K562 (cell line): ENCODE results near the gene TPRG1L. TPM values are rescaled to one million over a fixed set of nuclear protein-coding genes. Genes with fewer than 3 reads are reported as not detected.
"Not testable (repeated sequence)": the region's sequence is repeated elsewhere in the genome, so short reads cannot be mapped to it uniquely, and the experiment has no call there.

Experiments used
- ATAC-seq: fragments of 200-7000 bp; cut with Tn5 transposase; 3 replicates; pipeline ENCODE4 v1.9.1; 2020; ENCODE audit warnings: moderate library complexity
- BruUV-seq: library from RNA; stranded (reverse); fragments of 400-500 nt; replicated peaks from 2 replicates; lab custom pipeline; 2021; lab: Mats Ljungman, UMichigan
- CTCF ChIA-PET: fragments of 300-600 bp; formaldehyde crosslinking; extraction: SDS; loops from one replicate; lab custom pipeline; 2021; ENCODE audit warnings: low intra/inter-chr PET ratio; lab: Yijun Ruan, JAX
- POLR2A ChIA-PET: fragments of 300-600, 350-650 bp; sonication (Branson Sonifier 250); formaldehyde crosslinking; extraction: SDS; loops from one replicate; lab custom pipeline; 2021; ENCODE audit warnings: antibody characterized with exemption, inconsistent platforms; lab: Yijun Ruan, JAX
- DNase-seq, 4 experiments: peaks; one replicate each; pipeline versions ENCODE4 v3.0.0 to v3.0.0-alpha.2; 2011 to 2018; ENCODE audit warnings: low spot score in 3 of 4, mixed read lengths in 3 of 4; ENCODE audit errors: extremely low read depth in 1 of 4
- FAIRE-seq: peaks from 2 replicates; lab custom pipeline; 2011; peaks lifted over from hg19 to GRCh38; lab: Jason Lieb, UNC
- H2AFZ ChIP-seq: 2 replicates; pipeline ENCODE4 v1.6.0; 2011; ENCODE audit warnings: low read depth, low read length, control low read depth, inconsistent platforms
- H3K27ac ChIP-seq: fragments of 200-600 bp; 3 replicates; pipeline ENCODE4 v1.8.0; 2011; ENCODE audit warnings: low read depth, mild to moderate bottlenecking, control low read depth, inconsistent platforms, low read length, moderate library complexity, mixed read lengths; ENCODE audit errors: extremely low read depth
- H3K27me3 ChIP-seq, 2 experiments: fragments of 300-600 bp in 1 of 2; 2 replicates in 1 of 2; 3 replicates in 1 of 2; pipeline versions ENCODE4 v1.6.0 to v1.8.0; 2011; ENCODE audit warnings: inconsistent platforms in 2 of 2, low read length in 2 of 2, mild to moderate bottlenecking in 1 of 2, mixed read lengths in 1 of 2, moderate library complexity in 1 of 2; ENCODE audit not compliant: control insufficient read depth in 2 of 2, insufficient read depth in 2 of 2
- H3K36me3 ChIP-seq: fragments of 300-600 bp; 3 replicates; pipeline ENCODE4 v1.8.0; 2011; ENCODE audit warnings: mild to moderate bottlenecking, low read length, inconsistent platforms; ENCODE audit not compliant: control insufficient read depth, insufficient read depth
- H3K4me1 ChIP-seq, 2 experiments: fragments of 200-600 bp in 1 of 2; replicated peaks in 1 of 2; 2 replicates in 1 of 2; 3 replicates in 1 of 2; pipeline versions ENCODE4 v1.5.1 to v1.8.0; 2011; ENCODE audit warnings: inconsistent platforms in 2 of 2, low read length in 2 of 2, mild to moderate bottlenecking in 1 of 2, mixed read lengths in 1 of 2, moderate library complexity in 1 of 2; ENCODE audit not compliant: control insufficient read depth in 2 of 2, insufficient read depth in 2 of 2
- H3K4me2 ChIP-seq: 2 replicates; pipeline ENCODE4 v1.6.1; 2011; ENCODE audit warnings: low read length, control low read depth, inconsistent platforms, mixed read lengths; ENCODE audit not compliant: insufficient read depth
- H3K4me3 ChIP-seq: fragments of 200-600 bp; sonication (generic), shearing (Covaris generic); 2 replicates; pipeline ENCODE4 v1.5.1; 2016; ENCODE audit warnings: control low read depth, inconsistent platforms
- H3K79me2 ChIP-seq: fragments of 200-600 bp; 3 replicates; pipeline ENCODE4 v1.8.0; 2011; ENCODE audit warnings: low read length, inconsistent platforms; ENCODE audit not compliant: control insufficient read depth, insufficient read depth
- H3K9ac ChIP-seq, 2 experiments: 2 replicates each; pipeline versions ENCODE4 v1.6.0 to v1.6.1; 2011; ENCODE audit warnings: low read depth in 2 of 2, low read length in 2 of 2, control low read depth in 1 of 2, inconsistent platforms in 1 of 2, mild to moderate bottlenecking in 1 of 2, mixed read lengths in 1 of 2; ENCODE audit not compliant: insufficient read depth in 1 of 2
- H3K9me1 ChIP-seq: one replicate; pipeline ENCODE4 v1.6.0; 2011; ENCODE audit warnings: inconsistent platforms, mild to moderate bottlenecking, low read length, moderate library complexity; ENCODE audit not compliant: control insufficient read depth, insufficient read depth
- H3K9me3 ChIP-seq: replicated peaks from 2 replicates; pipeline ENCODE4 v1.5.1; 2011; ENCODE audit warnings: low read depth, low read length, inconsistent platforms; ENCODE audit not compliant: control insufficient read depth, insufficient read depth
- H4K20me1 ChIP-seq: replicated peaks from 2 replicates; pipeline ENCODE4 v1.6.1; 2011; ENCODE audit warnings: low read length, inconsistent platforms, mixed read lengths; ENCODE audit not compliant: control insufficient read depth, insufficient read depth
- ATF3 ChIP-seq, 2 experiments: fragments of 450-650 bp in 1 of 2; sonication (generic) in 1 of 2; formaldehyde crosslinking in 1 of 2; IDR thresholded peaks in 1 of 2; conservative IDR thresholded peaks in 1 of 2; 2 replicates each; pipeline versions ENCODE4 v1.6.1 to v1.8.1; 2016 to 2023; ENCODE audit warnings: mild to moderate bottlenecking in 2 of 2, moderate library complexity in 2 of 2, inconsistent platforms in 1 of 2, missing genetic modification reagents in 1 of 2
- CHD2 ChIP-seq: IDR thresholded peaks from 2 replicates; pipeline ENCODE4 v1.6.1; 2011; ENCODE audit warnings: low read depth, low read length
- JUND ChIP-seq, 2 experiments: IDR thresholded peaks; 2 replicates in 1 of 2; 3 replicates in 1 of 2; pipeline ENCODE4 v1.6.1; 2011; ENCODE audit warnings: borderline replicate concordance in 2 of 2, low read depth in 2 of 2, low read length in 2 of 2, improper control_type of control experiment in 1 of 2, missing biosample characterization in 1 of 2, missing genetic modification characterization in 1 of 2, missing genetic modification reagents in 1 of 2
- L3MBTL2 ChIP-seq: fragments of 450-650 bp; IDR thresholded peaks from 2 replicates; pipeline ENCODE4 v1.6.1; 2016; ENCODE audit warnings: mild to moderate bottlenecking, moderate library complexity
- USF1 ChIP-seq: sonication (generic); formaldehyde crosslinking; IDR thresholded peaks from 2 replicates; pipeline ENCODE4 v1.9.0; 2022; ENCODE audit warnings: mild to moderate bottlenecking, missing genetic modification reagents
- ZNF431 ChIP-seq: sonication (generic); formaldehyde crosslinking; IDR thresholded peaks from 2 replicates; pipeline ENCODE4 v1.8.0; 2022; ENCODE audit warnings: mild to moderate bottlenecking, missing genetic modification reagents
- WGBS: fragments of 100-300 bp; shearing (Covaris generic); methylation state at CpG from one replicate; pipeline ENCODE4 v1.1.6; 2016; ENCODE audit warnings: low coverage, mixed read lengths; ENCODE audit not compliant: insufficient coverage; ENCODE audit errors: missing lambda C conversion rate; 5-methylcytosine and 5-hydroxymethylcytosine counted together
- in situ Hi-C: fragments of 300-500 bp; cut with MboI; formaldehyde crosslinking; loops from 4 replicates; pipeline ENCODE4 v1.15.0; 2018; ENCODE audit warnings: inconsistent platforms, mixed read lengths
- intact Hi-C: fragments of 100-400 bp; cut with micrococcal nuclease; formaldehyde crosslinking; loops from 2 replicates; pipeline ENCODE4 v1.14.2; 2022
- polyA plus RNA-seq, 8 experiments: library from polyadenylated mRNA; depleted of rRNA in 4 of 8; stranded (reverse) in 5 of 8; unstranded in 3 of 8; fragments of >200 nt; fragmentation: Nextera tagmentation in 2 of 8; fragmentation: Illumina TruSeq in 1 of 8; extraction: Ambion mirVana in 2 of 8; extraction: Trizol in 1 of 8; gene quantifications; 2 replicates each; pipeline versions ENCODE4 v1.2.1 to v1.2.3, GENCODE V29; 2011 to 2014; ENCODE audit warnings: inconsistent platforms in 1 of 8, missing spikeins in 1 of 8
- total RNA-seq, 7 experiments: library from RNA; depleted of rRNA in 6 of 7; stranded (reverse); fragments of >200 nt in 6 of 7; fragmentation: Illumina TruSeq in 2 of 7; extraction: Trizol in 2 of 7; gene quantifications; 2 replicates each; pipeline versions ENCODE4 v1.2.1 to v1.2.3, GENCODE V29; 2011 to 2021; ENCODE audit warnings: low replicate concordance in 1 of 7
- TF ChIP-seq, protein P1 (sequence below): sonication (generic); formaldehyde crosslinking; IDR thresholded peaks from 2 replicates; pipeline ENCODE4 v1.9.0; 2022; ENCODE audit warnings: mild to moderate bottlenecking, missing genetic modification reagents

TPRG1L gene
- total and polyA plus RNA-seq, 9 of the 15 experiments (the other 6 are each of a cell fraction or from before 2014, with no cell fraction given) = 1.6 to 11.0 (median 6.2) TPM

- WGBS = 5% methylated on average over 6 of the region's 6 CpGs
- H3K9ac ChIP-seq; H3K27ac ChIP-seq; H4K20me1 ChIP-seq; CTCF ChIA-PET; FAIRE-seq; H3K4me3 ChIP-seq; H3K79me2 ChIP-seq; H2AFZ ChIP-seq; H3K36me3 ChIP-seq; H3K9me3 ChIP-seq; in situ Hi-C loops; intact Hi-C loops; BruUV-seq; H3K9me1 ChIP-seq; DNase-seq; H3K4me1 ChIP-seq; TF ChIP-seq ATF3 (CRISPR knock-in tag; conservative IDR thresholded peaks at IDR 0.05); JUND (tag; IDR thresholded peaks at IDR 0.05; ENCODE audit: borderline replicate concordance, low read depth, low read length): not testable (repeated sequence)
- ATAC-seq = peak; percentile 45
- POLR2A ChIA-PET = interaction anchor here (0.8 kb wide), 1 partner anchor 95 kb away, joined by 3 read pairs; no protein-coding TSS in a partner anchor
- peak; percentile 48 for TF ChIP-seq ATF3 (IDR thresholded peaks at IDR 0.05)
- peak; percentile 52; the same call in 1 of the 2 replicates for TF ChIP-seq USF1 (CRISPR knock-in tag)
- TF ChIP-seq, protein P1, sequence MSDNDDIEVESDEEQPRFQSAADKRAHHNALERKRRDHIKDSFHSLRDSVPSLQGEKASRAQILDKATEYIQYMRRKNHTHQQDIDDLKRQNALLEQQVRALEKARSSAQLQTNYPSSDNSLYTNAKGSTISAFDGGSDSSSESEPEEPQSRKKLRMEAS (CRISPR knock-in tag) = 0 out of 2 replicates have a peak, but pooled peaks have one; percentile 18
- peak; percentile 34; the same call in 1 of the 2 replicates for TF ChIP-seq JUND (IDR thresholded peaks at IDR 0.05; ENCODE audit: borderline replicate concordance, low read depth, low read length)
- TF ChIP-seq CHD2 = peak; percentile 78; the same call in 1 of the 2 replicates
- TF ChIP-seq ZNF431 = peak; percentile 98
- TF ChIP-seq L3MBTL2 = peak; percentile 27; the same call in 1 of the 2 replicates
- peak overlapping the region; percentile 5; the same call in 1 of the 2 replicates for H3K4me2 ChIP-seq
- peaks cover 9 to 21% of the 10 kb centered on the region in 2 experiments; a peak in 4 of 5 replicates for H3K27me3 ChIP-seq
Measured at GRCh38 chr1:3575515-3575914, 49.3 kb upstream of the TPRG1L start.
